GM18858 (cell line): ENCODE results near the gene CENPT.

ENCODE experiments used
- ATAC-seq: cut with Tn5 transposase; IDR thresholded peaks from one replicate; pipeline ENCODE4 v1.9.1; 2021; ENCODE audit not compliant: unreplicated experiment

The CENPT gene

GRCh38 chr16:67847064-67847861 lies at the start of gene CENPT:
CENPT (minus strand) TSS chr16:67847693; CDS start chr16:67833859, 13,834 bp downstream.
- peak; percentile 35 for ATAC-seq

- no peak for ATAC-seq
Observed at GRCh38 chr16:67897231-67897630, 49.7 kb upstream of the CENPT start.

- ATAC-seq = no peak
Observed at GRCh38 chr16:67893743-67894399, 46.4 kb upstream of the CENPT start.

GRCh38 chr16:67892899-67893742 lies 45.6 kb upstream of the CENPT start, which contains the start of gene PSKH1:
PSKH1 (plus strand) TSS chr16:67893254; CDS start chr16:67908750, 15,496 bp downstream.
- ATAC-seq = peak; percentile 55

- no peak for ATAC-seq
Observed at GRCh38 chr16:67892375-67892774, 44.9 kb upstream of the CENPT start.

GRCh38 chr16:67888331-67888730 lies 40.8 kb upstream of the CENPT start:
- ATAC-seq = no peak

- no peak for ATAC-seq
Observed at GRCh38 chr16:67886387-67886786, 38.9 kb upstream of the CENPT start.

GRCh38 chr16:67885976-67886375 lies 38.5 kb upstream of the CENPT start:
- ATAC-seq = no peak

- no peak for ATAC-seq
Observed at GRCh38 chr16:67885545-67885944, 38.1 kb upstream of the CENPT start.

GRCh38 chr16:67884684-67885083 lies 37.2 kb upstream of the CENPT start, which contains the start of gene NRN1L:
NRN1L (plus strand) TSS chr16:67884885; CDS start chr16:67884904, 19 bp downstream.
- no peak for ATAC-seq

GRCh38 chr16:67883872-67884261 lies 36.4 kb upstream of the CENPT start:
- ATAC-seq = no peak

GRCh38 chr16:67883146-67883871 lies 35.8 kb upstream of the CENPT start:
- ATAC-seq = no peak

- ATAC-seq = no peak
Observed at GRCh38 chr16:67882374-67883145, 35.1 kb upstream of the CENPT start.

GRCh38 chr16:67881621-67882161 lies 34.2 kb upstream of the CENPT start:
- ATAC-seq = no peak

- no peak for ATAC-seq
Observed at GRCh38 chr16:67880584-67880983, 33.1 kb upstream of the CENPT start.

GRCh38 chr16:67879936-67880335 lies 32.4 kb upstream of the CENPT start:
- no peak for ATAC-seq

GRCh38 chr16:67879462-67879861 lies 32.0 kb upstream of the CENPT start:
- no peak for ATAC-seq

GRCh38 chr16:67878846-67879245 lies 31.4 kb upstream of the CENPT start:
- no peak for ATAC-seq

GRCh38 chr16:67878232-67878631 lies 30.7 kb upstream of the CENPT start:
- no peak for ATAC-seq

- no peak for ATAC-seq
Observed at GRCh38 chr16:67877064-67877463, 29.6 kb upstream of the CENPT start.
